Epithelial cell of esophagus (primary cell): ENCODE data around the gene CCBE1.

Experiments
- DNase-seq: peaks from one replicate; pipeline ENCODE4 v3.0.0; 2010; ENCODE audit warnings: low read depth
- H3K4me3 ChIP-seq: 2 replicates; pipeline ENCODE4 v1.5.1; 2011; ENCODE audit warnings: mild to moderate bottlenecking, low read length, control low read depth
- CTCF ChIP-seq: IDR thresholded peaks from 2 replicates; pipeline ENCODE4 v1.5.1; 2011; ENCODE audit warnings: low read depth, mild to moderate bottlenecking, low read length, control low read depth, inconsistent platforms; ENCODE audit not compliant: insufficient read depth; ENCODE audit errors: missing control alignments

The CCBE1 gene

GRCh38 chr18:59633317-59633716 is 63.9 kb downstream of the CCBE1 start:
- TF ChIP-seq CTCF: no peak
- no peak overlapping the region for H3K4me3 ChIP-seq

DNA sequence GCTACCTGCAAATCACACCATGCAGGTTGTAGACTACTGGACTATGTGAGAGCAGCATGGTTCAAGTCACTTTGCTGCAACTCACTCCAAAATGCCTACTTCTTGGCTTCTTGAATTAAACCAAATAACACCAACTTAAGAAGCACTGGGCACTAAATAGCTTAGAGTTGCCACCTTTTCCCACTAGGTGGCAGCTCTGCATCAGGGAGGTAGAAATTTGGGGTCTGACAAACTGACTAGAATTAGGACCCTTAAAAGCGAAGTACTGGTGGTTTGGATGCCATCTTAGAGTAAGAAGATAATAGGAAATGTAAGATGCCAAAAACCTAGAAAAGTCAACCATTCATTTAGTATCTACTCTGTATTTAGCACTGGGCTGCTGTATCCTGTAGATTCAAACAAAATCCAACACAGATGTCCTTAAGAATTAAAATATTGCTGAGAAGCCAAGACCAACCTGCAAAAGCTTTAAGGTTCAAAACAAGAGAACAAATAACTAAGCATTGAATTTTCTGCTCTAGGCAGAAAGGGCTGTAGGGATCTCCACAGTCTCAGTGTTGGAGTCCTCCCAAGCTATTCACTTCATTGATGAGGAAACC is 65.5 kb downstream of the CCBE1 start:
- TF ChIP-seq CTCF: peak; percentile 91
- DNase-seq: peak; percentile 55
- H3K4me3 ChIP-seq: no peak overlapping the region

More at GRCh38 chr18:59633317-59633716, 63.9 kb downstream of the CCBE1 start:
- DNase-seq: no peak

DNA sequence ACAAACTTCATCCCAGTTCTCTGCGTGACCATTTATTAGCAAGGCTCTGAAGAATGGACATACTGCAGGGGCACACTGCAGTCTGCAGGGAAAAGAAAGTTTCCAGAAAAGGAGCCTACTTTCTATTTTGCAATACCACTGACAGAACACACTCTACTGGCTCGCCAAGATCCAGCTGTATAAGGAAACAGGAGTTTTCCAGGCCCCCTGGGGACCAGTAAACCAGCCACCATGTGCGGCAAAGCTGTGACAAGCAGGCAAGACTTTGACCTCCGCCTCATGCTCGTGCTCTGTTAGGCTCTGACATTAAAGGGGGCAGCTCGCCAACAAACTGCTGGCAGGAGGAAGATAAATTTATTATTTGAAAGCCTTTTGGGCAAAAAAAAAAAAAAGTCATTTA is 67.3 kb downstream of the CCBE1 start:
- no peak overlapping the region for H3K4me3 ChIP-seq
- DNase-seq: no peak
- TF ChIP-seq CTCF: no peak

- no peak overlapping the region for H3K4me3 ChIP-seq
- no peak for DNase-seq
- no peak for TF ChIP-seq CTCF
Observed at GRCh38 chr18:59628995-59629394, 68.2 kb downstream of the CCBE1 start.

DNA sequence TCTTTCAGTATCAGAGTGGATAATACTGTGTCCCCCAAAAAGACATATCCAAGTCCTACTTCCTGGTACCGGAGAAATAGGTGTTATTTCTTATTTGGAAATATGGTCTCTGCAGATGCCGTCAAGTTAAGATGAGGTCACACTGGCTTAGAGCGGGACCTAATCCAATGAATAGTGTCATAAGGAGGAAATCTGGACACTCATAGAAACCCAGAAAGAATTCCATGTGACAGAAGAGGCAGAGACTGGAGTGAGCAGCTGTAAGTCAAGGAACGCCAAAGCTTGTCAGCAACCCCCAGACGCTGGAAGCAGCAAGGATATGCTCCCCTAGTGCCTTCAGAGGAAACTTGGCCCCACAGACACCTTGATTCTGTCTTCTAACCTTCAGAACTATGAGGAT is 69.8 kb downstream of the CCBE1 start:
- H3K4me3 ChIP-seq: no peak overlapping the region
- DNase-seq: no peak
- no peak for TF ChIP-seq CTCF

DNA sequence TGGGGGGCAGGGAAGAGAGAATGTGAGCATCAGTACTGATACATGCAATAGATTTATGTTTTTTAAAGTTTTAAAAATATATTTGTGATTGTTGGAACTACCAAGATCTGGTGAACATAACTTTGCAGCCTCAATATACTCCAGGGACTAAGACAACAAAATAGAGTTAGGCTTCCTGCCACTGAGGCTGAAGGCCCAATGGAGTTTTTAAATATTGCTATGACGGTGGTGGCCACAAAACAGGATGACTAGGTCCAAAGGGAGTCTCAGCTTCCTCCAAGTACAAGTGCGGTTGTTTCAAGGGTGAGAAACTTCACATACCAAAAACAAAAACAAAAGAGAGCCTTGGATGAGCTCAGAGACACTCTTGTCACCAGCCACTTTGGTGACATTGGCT is 72.9 kb downstream of the CCBE1 start:
- H3K4me3 ChIP-seq: no peak overlapping the region
- DNase-seq: no peak
- TF ChIP-seq CTCF: no peak
